Type B pancreatic cell (in vitro differentiated cells): ENCODE data around the gene NEK1. TPM values are rescaled to one million over a fixed set of nuclear protein-coding genes. Genes with fewer than 3 reads are reported as not detected.

Experiments used
- DNase-seq: peaks from one replicate; pipeline ENCODE4 v3.0.0; 2021; ENCODE audit warnings: mixed read lengths; ENCODE audit not compliant: unreplicated experiment; ENCODE audit errors: extremely low spot score
- H3K27ac Mint-ChIP-seq: 2 replicates; pipeline ENCODE4 v1.8.0; 2021; ENCODE audit warnings: mild to moderate bottlenecking, mixed read lengths
- H3K27me3 Mint-ChIP-seq: 2 replicates; pipeline ENCODE4 v1.8.0; 2021; ENCODE audit warnings: mixed read lengths
- H3K36me3 Mint-ChIP-seq: 2 replicates; pipeline ENCODE4 v1.8.0; 2021; ENCODE audit warnings: mixed read lengths
- H3K4me1 Mint-ChIP-seq: one replicate; pipeline ENCODE4 v1.8.0; 2021; ENCODE audit warnings: mixed read lengths; ENCODE audit not compliant: unreplicated experiment
- H3K4me3 Mint-ChIP-seq: 2 replicates; pipeline ENCODE4 v1.8.0; 2021; ENCODE audit warnings: mild to moderate bottlenecking, mixed read lengths
- H3K9me3 Mint-ChIP-seq: 2 replicates; pipeline ENCODE4 v1.8.0; 2021; ENCODE audit warnings: mixed read lengths
- CTCF ChIP-seq: fragments of 200-600 bp; sonication (generic); conservative IDR thresholded peaks from 2 replicates; pipeline ENCODE4 v1.5.0; 2021; ENCODE audit warnings: antibody characterized with exemption, mild to moderate bottlenecking
- total RNA-seq: library from RNA; stranded (reverse); gene quantifications from 2 replicates; pipeline ENCODE4 v1.2.1, GENCODE V29; 2021; ENCODE audit warnings: low replicate concordance

NEK1 gene
- total RNA-seq, 1 donor from 2014 or later = 17.7 TPM

DNA sequence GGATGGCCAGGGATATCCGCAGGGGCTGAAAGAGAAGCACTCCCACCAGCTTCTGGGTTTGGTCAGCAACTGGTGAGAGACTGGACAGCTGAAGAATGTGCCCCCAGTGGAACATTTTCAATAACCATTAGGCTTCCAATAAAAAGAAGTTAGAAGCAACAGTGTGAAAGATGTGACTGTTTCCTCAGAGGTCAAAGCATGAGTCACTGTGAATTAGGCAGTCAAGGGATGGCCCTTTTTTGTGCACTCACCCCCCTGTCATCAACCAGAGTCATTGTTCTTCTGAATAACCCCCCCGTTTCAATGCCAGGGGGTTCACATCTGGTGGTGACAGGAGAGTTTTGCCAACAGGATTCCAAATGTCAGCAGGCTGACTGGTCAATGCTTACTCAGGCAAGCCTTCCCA lies 267.1 kb downstream of the NEK1 start:
- Mint-ChIP-seq H3K36me3 (no peaks in the 10 kb centered on the region), H3K4me3 (no peak overlapping the region), H3K4me1 (peaks cover 3% of the 10 kb centered on the region), H3K27me3 (peaks cover 8% of the 10 kb centered on the region), H3K27ac (no peak overlapping the region), H3K9me3 (no peaks in the 10 kb centered on the region)
- no peak for TF ChIP-seq CTCF
- DNase-seq = no peak

Other genes with a start within 250 kb of the NEK1 start
- 45.9 and 67.0 TPM in 2 replicates for gene CLCN3, start 8.0 kb upstream of the NEK1 start, total RNA-seq
- gene HPF1, start 145.4 kb upstream of the NEK1 start, total RNA-seq = 23.2 and 32.3 TPM in 2 replicates